Fibroblast of lung (primary cell): Measurements from ENCODE around the gene GPR4. TPM values are rescaled to one million over a fixed set of nuclear protein-coding genes. Genes with fewer than 3 reads are reported as not detected.

Source experiments
- DNase-seq, 2 donors: peaks; one replicate each; pipeline versions ENCODE4 v3.0.0 to v3.0.0-alpha.2; 2010; ENCODE audit warnings: low read depth in 2 of 2
- H2AFZ ChIP-seq: 2 replicates; pipeline ENCODE4 v1.5.1; 2012; ENCODE audit warnings: low read length, control low read depth, inconsistent platforms
- H3K27ac ChIP-seq: 2 replicates; pipeline ENCODE4 v1.5.1; 2011; ENCODE audit warnings: low read length, control low read depth; ENCODE audit not compliant: insufficient read depth
- H3K27me3 ChIP-seq: 2 replicates; pipeline ENCODE4 v1.5.1; 2011; ENCODE audit warnings: mild to moderate bottlenecking, low read length; ENCODE audit not compliant: control insufficient read depth, insufficient read depth
- H3K36me3 ChIP-seq: 2 replicates; pipeline ENCODE4 v1.5.1; 2011; ENCODE audit warnings: low read length; ENCODE audit not compliant: control insufficient read depth, insufficient read depth
- H3K4me1 ChIP-seq: 2 replicates; pipeline ENCODE4 v1.5.1; 2011; ENCODE audit warnings: low read length; ENCODE audit not compliant: control insufficient read depth, insufficient read depth; ENCODE audit errors: extremely low read depth
- H3K4me2 ChIP-seq: 2 replicates; pipeline ENCODE4 v1.5.1; 2011; ENCODE audit warnings: low read length, control low read depth; ENCODE audit not compliant: insufficient read depth; ENCODE audit errors: extremely low read depth
- H3K4me3 ChIP-seq, 4 experiments: fragments of 200-600 bp in 1 of 4; sonication (generic) in 1 of 4; replicated peaks in 1 of 4; 2 replicates each; pipeline ENCODE4 v1.5.1; 2011 to 2016; ENCODE audit warnings: low read length in 4 of 4, low read depth in 3 of 4, mild to moderate bottlenecking in 3 of 4, control low read depth in 2 of 4, inconsistent platforms in 1 of 4, mixed read lengths in 1 of 4; ENCODE audit not compliant: insufficient read depth in 1 of 4; ENCODE audit errors: control extremely low read depth in 1 of 4
- H3K79me2 ChIP-seq: 2 replicates; pipeline ENCODE4 v1.5.1; 2012; ENCODE audit warnings: mild to moderate bottlenecking, low read length, inconsistent platforms; ENCODE audit not compliant: control insufficient read depth, insufficient read depth
- H3K9ac ChIP-seq: 2 replicates; pipeline ENCODE4 v1.5.1; 2011; ENCODE audit warnings: mild to moderate bottlenecking, low read length, control low read depth; ENCODE audit not compliant: insufficient read depth
- H3K9me3 ChIP-seq: 2 replicates; pipeline ENCODE4 v1.5.1; 2012; ENCODE audit warnings: low read depth, low read length; ENCODE audit not compliant: control insufficient read depth, insufficient read depth
- H4K20me1 ChIP-seq: 2 replicates; pipeline ENCODE4 v1.5.1; 2011; ENCODE audit warnings: low read length; ENCODE audit not compliant: control insufficient read depth, insufficient read depth; ENCODE audit errors: extremely low read depth
- EZH2 ChIP-seq: IDR thresholded peaks from 2 replicates; pipeline ENCODE4 v1.5.1; 2012; ENCODE audit warnings: low read length, control low read depth, mild to moderate bottlenecking; ENCODE audit errors: missing control alignments
- polyA plus RNA-seq, 2 donors: library from polyadenylated mRNA; depleted of rRNA in 1 of 2; stranded (reverse) in 1 of 2; unstranded in 1 of 2; fragments of >200 nt; gene quantifications; 2 replicates each; pipeline ENCODE4 v1.2.1, GENCODE V29; 2011 to 2012; ENCODE audit warnings: missing spikeins in 1 of 2
- total RNA-seq: library from RNA; depleted of rRNA; stranded (reverse); fragments of >200 nt; gene quantifications from 2 replicates; pipeline ENCODE4 v1.2.1, GENCODE V29; 2014
- TF ChIP-seq, protein P1 (sequence below), 2 donors: IDR thresholded peaks in 1 of 2; conservative IDR thresholded peaks in 1 of 2; 1 replicate in 1 of 2; 2 replicates in 1 of 2; pipeline ENCODE4 v1.5.1; 2011 to 2012; ENCODE audit warnings: low read length in 2 of 2, control low read depth in 1 of 2, inconsistent platforms in 1 of 2, low read depth in 1 of 2, mild to moderate bottlenecking in 1 of 2

Gene GPR4
- total and polyA plus RNA-seq, 2 donors (not counting 1 experiment from before 2014, with no cell fraction given), result 0.58 TPM; not detected in 1

DNA sequence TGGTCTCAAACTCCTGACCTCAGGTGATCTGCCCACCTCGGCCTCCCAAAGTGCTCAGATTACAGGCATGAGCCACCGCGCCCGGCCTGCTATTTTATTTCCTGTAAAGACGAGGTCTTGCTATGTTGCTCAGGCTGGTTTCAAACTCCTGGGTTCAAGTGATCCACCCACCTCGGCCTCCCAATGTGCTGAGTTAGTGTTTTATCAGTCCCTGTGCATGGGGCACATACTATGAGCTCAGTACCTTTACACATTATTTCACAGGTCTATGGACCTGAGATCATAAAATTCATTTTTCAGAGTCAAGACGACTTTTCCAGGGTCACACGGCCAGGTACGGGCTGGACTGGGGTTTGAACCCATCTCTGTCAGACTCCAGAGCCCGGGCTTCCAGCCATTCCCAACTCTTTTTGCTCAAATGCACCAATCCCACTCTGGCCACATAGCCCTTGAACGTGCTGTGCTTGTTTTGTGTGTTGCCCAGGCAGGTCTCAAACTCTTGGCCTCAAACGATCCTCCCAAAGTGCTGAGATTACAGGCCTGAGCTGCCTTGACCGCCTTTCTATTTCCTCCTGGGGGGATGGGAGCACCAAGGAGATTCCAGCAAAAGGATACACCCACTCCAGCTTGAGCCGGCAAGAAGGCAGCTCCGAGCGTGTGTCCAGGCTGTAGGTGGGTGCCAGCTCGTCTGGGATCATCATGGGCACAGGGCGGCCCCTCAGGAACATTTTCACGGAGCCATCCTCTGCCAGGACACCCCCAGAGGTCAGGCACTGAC lies 36.1 kb upstream of the GPR4 start:
- H3K27me3 ChIP-seq, result no peaks in the 10 kb centered on the region
- H3K36me3 ChIP-seq, result no peaks in the 10 kb centered on the region
- H3K79me2 ChIP-seq, result peaks cover 4% of the 10 kb centered on the region
- H3K9ac ChIP-seq, result peak overlapping the region; percentile 16
- H3K27ac ChIP-seq, result peak overlapping the region; percentile 26
- no peaks in the 10 kb centered on the region for H3K9me3 ChIP-seq
- no peaks in the 10 kb centered on the region for H4K20me1 ChIP-seq
- peak; percentile 47 to 65 for DNase-seq
- peak overlapping the region; percentile 67 for H2AFZ ChIP-seq
- TF ChIP-seq, protein P1, sequence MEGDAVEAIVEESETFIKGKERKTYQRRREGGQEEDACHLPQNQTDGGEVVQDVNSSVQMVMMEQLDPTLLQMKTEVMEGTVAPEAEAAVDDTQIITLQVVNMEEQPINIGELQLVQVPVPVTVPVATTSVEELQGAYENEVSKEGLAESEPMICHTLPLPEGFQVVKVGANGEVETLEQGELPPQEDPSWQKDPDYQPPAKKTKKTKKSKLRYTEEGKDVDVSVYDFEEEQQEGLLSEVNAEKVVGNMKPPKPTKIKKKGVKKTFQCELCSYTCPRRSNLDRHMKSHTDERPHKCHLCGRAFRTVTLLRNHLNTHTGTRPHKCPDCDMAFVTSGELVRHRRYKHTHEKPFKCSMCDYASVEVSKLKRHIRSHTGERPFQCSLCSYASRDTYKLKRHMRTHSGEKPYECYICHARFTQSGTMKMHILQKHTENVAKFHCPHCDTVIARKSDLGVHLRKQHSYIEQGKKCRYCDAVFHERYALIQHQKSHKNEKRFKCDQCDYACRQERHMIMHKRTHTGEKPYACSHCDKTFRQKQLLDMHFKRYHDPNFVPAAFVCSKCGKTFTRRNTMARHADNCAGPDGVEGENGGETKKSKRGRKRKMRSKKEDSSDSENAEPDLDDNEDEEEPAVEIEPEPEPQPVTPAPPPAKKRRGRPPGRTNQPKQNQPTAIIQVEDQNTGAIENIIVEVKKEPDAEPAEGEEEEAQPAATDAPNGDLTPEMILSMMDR (conservative IDR thresholded peaks at IDR 0.05 in 1 of 2, IDR thresholded peaks at IDR 0.05 in 1 of 2; ENCODE audit: low read depth in 1 of 2, low read length in 2 of 2), result no peak
- no peak for TF ChIP-seq EZH2
- peak overlapping the region; percentile 94 for H3K4me2 ChIP-seq
- peaks cover 14% of the 10 kb centered on the region for H3K4me1 ChIP-seq
- H3K4me3 ChIP-seq, result peak overlapping the region; percentile 76 to 84 (median 82)

DNA sequence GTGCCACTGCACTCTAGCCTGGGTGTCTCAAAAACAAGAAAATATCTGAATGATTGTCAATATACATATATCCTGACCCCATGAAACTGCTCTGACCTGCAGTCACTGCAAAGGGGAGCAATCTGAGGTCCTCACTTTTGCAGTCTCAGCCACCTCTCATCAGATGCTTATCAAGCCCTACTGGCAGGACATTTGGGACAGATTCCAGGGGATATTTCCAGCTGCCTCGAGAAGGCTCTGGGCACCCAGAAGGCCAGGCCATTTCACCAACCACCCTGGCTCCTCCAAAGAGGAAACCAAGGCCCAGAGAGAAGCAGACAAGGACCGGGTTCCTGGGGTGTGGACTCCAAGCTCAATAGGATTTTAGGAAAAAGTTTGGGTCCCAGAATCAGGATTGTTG lies 34.9 kb upstream of the GPR4 start:
- Histone ChIP-seq H3K4me2 (no peak overlapping the region), H3K9me3 (no peaks in the 10 kb centered on the region), H3K36me3 (peaks cover 4% of the 10 kb centered on the region), H3K27me3 (no peaks in the 10 kb centered on the region), H2AFZ (no peak overlapping the region), H3K4me3 (no peak overlapping the region), H3K4me1 (peaks cover 14% of the 10 kb centered on the region), H3K27ac (no peak overlapping the region), H4K20me1 (no peaks in the 10 kb centered on the region), H3K9ac (no peak overlapping the region), H3K79me2 (peaks cover 4% of the 10 kb centered on the region)
- TF ChIP-seq, protein P1 (conservative IDR thresholded peaks at IDR 0.05 in 1 of 2, IDR thresholded peaks at IDR 0.05 in 1 of 2; ENCODE audit: low read depth in 1 of 2, low read length in 2 of 2), result no peak
- no peak for TF ChIP-seq EZH2
- no peak for DNase-seq

DNA sequence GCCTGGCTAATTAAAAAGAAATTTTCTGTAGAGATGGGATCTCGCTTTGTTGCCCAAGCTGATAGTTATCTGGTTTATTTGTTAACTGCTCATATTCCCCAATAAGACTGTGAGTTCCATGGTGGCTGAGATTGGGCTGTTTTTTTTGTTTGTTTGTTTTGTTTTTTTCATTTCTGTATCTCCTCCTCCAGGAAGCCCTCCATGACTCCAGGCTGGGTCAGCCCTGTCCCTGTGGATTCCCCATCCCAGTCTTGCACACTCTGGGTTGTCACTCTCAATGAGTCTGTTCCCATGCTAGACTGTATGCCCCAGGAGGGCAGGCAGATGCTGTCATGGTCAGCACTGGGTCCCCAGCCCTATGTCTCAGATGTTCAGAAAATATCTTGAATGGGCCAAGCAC lies 34.3 kb upstream of the GPR4 start:
- Histone ChIP-seq H2AFZ (no peak overlapping the region), H3K9me3 (no peaks in the 10 kb centered on the region), H3K79me2 (peaks cover 4% of the 10 kb centered on the region), H3K4me1 (peaks cover 11% of the 10 kb centered on the region), H3K27me3 (no peaks in the 10 kb centered on the region), H3K4me3 (no peak overlapping the region), H4K20me1 (no peaks in the 10 kb centered on the region), H3K9ac (no peak overlapping the region), H3K27ac (no peak overlapping the region), H3K36me3 (peaks cover 4% of the 10 kb centered on the region), H3K4me2 (no peak overlapping the region)
- TF ChIP-seq, protein P1 (conservative IDR thresholded peaks at IDR 0.05 in 1 of 2, IDR thresholded peaks at IDR 0.05 in 1 of 2; ENCODE audit: low read depth in 1 of 2, low read length in 2 of 2), result no peak
- TF ChIP-seq EZH2, result no peak
- no peak for DNase-seq
